Measurements from ENCODE around the gene CNIH3.
"Not testable (repeated sequence)": the region's sequence is repeated elsewhere in the genome, so short reads cannot be mapped to it uniquely, and the experiment has no call there.

CNIH3 gene

GRCh38 chr1:224691148-224691925 is 75.2 kb downstream of the CNIH3 start:
- DNase-seq: no peak

GRCh38 chr1:224694969-224695368 is 78.9 kb downstream of the CNIH3 start:
- DNase-seq: no peak

- DNase-seq: no peak
Measured at GRCh38 chr1:224696021-224696420, 79.9 kb downstream of the CNIH3 start.

GRCh38 chr1:224696891-224697765 is 81.0 kb downstream of the CNIH3 start:
- DNase-seq: no peak

GRCh38 chr1:224698015-224698451 is 81.9 kb downstream of the CNIH3 start:
- no peak for DNase-seq

- no peak for DNase-seq
Measured at GRCh38 chr1:224700918-224701531, 84.9 kb downstream of the CNIH3 start.

- DNase-seq: no peak
Measured at GRCh38 chr1:224703702-224704101, 87.6 kb downstream of the CNIH3 start.

GRCh38 chr1:224704107-224704735 is 88.1 kb downstream of the CNIH3 start:
- no peak for DNase-seq

DNA sequence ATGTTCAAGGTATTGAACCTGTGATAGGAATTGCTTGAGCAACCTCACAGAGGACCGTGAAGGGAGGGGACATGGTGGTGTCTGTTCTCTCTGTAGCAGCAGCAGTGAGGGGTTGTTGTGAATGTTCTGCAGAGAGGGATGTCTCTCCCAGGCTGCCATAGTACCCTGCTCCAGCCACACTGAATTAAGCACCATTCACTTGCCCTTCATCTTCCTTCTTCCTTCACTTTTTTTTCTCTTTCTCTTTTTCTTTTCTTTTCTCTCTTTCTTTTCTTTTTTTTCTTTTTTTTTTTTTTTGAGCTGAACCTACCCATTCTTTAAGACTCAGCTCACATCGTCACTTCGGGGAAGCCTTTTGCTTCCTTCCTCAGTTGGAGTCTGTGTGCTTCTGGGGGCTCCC is 89.5 kb downstream of the CNIH3 start:
- DNase-seq: no peak

DNA sequence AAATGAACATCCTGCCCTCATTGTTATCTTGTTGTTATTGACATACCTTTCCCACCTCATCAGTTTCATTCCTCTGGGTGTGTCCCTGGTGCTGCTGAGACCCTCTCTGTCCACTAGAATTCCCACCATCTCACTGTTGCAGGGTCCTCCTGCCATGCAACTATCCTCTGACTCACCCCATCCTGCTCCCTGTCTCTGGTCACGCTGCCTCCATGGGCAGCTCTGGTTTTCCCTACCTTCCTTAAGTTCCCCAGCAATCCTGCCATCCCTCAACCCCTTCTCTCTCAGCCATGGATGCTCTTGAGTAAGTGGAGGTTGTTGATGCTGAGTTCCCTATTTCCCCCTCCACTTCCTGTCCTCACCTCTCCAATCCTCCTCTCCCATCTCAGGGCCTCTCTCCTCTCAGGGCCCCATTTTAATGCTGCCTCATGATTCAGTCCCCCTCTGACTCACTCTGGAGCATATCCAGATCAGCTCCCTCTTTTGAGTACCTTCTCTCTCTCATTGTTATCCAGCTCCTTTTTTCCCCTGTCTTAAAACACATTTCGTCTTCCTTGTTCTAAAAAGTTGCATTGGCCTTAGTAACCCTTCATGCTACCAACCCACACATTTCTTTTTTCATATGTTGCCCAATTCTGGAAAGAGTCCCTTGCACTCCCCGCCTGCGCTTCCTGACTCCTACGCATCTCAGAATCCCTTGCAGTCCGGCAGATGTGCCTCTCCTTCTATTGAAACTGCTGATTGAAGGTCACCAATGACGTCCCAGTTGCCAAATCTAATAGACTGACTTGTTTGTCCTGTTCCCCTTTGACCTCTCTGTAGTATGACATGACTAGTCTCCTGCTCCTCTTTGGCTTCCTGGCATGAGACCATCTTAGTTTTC is 92.0 kb downstream of the CNIH3 start:
- DNase-seq: no peak

- no peak for DNase-seq
Measured at GRCh38 chr1:224710196-224710595, 94.1 kb downstream of the CNIH3 start.

DNA sequence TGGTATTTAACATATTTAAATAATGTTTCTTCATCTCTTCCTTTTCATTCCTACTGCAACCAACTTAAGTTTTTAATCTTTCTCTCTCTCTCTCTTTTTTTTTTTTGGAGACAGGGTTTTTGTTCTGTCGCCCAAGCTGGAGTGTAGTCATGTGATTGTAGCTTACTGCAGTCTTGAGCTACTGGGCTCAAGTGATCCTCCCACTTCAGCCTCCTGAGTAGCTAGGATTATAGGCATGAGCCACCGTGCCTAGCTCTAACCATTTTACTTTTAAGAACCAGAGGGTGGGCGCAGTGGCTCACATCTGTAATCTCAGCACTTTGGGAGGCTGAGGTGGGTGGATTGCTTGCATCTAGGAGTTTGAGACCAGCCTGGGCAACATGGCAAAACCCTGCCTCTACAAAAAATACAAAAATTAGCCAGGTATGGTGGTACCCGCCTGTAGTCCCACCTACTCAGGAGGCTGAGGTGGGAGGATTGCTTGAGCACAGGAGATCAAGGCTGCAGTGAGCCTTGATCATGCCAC is 95.2 kb downstream of the CNIH3 start:
- DNase-seq: not testable (repeated sequence)

DNA sequence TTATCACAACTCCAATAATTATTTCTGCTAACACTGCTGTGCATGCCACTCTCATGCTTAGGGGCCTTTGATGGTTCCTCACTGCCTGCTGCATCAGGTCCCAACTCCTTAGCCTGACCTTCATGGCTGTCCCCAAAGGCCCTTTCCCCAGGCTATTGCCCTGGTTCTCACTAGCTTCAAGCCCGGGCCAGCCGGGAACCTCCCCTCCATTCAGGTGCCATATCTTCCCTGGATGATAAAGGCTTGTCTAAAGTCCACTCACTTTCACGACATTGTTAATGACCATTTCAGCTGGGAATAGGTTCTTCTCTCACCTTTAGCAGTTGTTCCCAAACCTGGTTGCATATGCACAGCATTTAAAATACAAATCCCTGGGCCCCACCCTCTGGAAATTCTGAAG is 95.8 kb downstream of the CNIH3 start:
- DNase-seq: no peak

DNA sequence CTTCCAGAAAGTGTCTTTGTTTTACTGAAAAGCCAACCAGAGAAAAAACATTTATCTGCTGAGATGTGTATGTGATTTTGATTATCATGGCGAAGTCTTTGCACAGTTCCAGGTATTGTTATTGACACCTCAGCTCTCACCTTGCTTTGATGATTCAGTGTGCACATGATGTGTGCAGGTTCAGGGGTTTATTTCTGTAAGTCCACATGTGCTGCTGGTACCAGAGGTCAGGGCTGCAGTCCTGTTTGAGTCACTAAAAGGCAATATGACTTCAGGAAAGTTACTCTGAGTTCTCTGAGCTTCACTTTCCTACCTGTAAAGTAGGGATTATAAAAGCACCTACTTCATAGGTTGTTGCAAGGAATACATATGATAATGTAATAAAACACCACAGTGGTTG is 97.1 kb downstream of the CNIH3 start:
- DNase-seq: no peak

- DNase-seq: no peak
Measured at GRCh38 chr1:224714553-224714952, 98.4 kb downstream of the CNIH3 start.

DNA sequence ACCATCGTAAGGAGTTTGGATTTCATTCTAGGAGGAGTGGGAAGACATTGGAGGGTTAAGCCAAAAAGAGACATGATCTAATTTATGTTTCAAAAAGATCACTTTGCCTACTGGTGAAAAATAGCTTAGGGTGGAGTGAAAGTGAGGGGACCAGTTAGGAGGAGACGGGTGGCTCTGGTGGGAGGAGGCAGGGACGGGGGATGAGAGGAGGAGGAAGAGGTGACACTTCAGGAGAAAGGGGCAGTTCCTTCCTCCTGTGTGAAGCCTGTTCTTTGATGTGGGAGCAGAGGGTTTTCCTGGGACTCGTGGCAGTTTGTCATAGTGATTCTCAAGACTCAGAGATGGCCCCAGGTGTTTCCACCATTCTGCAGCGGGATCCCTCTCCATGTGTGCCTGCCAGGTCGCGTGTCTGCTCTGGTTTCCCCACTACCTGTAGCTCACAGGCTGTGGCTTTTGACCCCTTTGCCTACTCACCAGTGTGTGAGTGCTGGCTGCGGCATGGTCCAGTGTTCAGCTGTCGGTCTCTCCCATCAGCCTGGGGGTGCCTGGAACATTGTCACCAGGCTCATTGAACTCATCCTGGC is 102.4 kb downstream of the CNIH3 start:
- no peak for DNase-seq

- DNase-seq: no peak
Measured at GRCh38 chr1:224719716-224720115, 103.6 kb downstream of the CNIH3 start.

- DNase-seq: no peak
Measured at GRCh38 chr1:224720216-224720615, 104.1 kb downstream of the CNIH3 start.

- no peak for DNase-seq
Measured at GRCh38 chr1:224721000-224721399, 104.9 kb downstream of the CNIH3 start.

DNA sequence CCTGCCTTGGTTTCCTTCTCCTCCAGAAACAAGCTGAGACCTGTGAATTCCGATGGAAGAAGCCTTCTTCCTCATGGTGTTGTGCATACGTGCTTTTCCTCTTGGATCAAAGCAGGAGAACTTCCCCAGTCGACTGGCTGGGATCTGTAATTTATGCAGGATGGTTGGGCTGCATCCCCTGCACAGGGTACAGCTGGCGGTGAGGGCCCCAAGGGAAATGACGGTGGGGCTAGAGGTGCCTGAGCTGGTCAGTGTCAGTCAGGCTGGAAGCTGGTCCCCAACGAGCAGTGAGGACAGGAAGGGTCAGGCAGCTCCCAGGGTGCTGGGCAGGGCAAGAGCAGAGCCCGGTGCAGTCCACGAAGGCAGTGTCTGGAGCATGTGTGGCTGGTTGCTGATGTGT is 106.7 kb downstream of the CNIH3 start:
- DNase-seq: no peak

DNA sequence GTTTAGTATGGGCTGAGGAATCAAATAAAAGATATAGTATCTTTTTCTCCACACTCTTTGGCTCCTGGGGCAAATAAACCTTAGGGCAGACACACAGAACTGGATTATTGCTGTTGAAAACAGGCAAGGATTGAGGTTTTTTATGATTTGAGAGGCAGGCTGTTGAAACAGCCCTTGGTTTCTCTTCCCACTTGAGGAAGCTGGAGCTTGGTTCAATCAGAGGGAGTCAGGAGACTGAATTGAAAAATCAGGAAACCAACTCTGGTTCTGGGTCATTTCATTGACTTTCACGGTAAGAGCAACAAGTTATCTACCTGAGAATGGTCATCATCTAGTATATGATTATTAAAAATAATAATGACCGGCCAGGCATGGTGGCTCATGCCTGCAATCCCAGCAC is 108.4 kb downstream of the CNIH3 start:
- no peak for DNase-seq

Measured in stimulated activated CD4-positive, alpha-beta T cell treated with anti-CD3 and anti-CD28 coated beads, Interleukin-2, amount 100 ng/mL, for 48 hours (primary cell).